ENCODE data around the gene AURKAIP1. TPM values are rescaled to one million over a fixed set of nuclear protein-coding genes. Genes with fewer than 3 reads are reported as not detected.

The AURKAIP1 gene
- total RNA-seq, 6 experiments from 2014 or later: 178 to 206 (median 196) TPM

DNA sequence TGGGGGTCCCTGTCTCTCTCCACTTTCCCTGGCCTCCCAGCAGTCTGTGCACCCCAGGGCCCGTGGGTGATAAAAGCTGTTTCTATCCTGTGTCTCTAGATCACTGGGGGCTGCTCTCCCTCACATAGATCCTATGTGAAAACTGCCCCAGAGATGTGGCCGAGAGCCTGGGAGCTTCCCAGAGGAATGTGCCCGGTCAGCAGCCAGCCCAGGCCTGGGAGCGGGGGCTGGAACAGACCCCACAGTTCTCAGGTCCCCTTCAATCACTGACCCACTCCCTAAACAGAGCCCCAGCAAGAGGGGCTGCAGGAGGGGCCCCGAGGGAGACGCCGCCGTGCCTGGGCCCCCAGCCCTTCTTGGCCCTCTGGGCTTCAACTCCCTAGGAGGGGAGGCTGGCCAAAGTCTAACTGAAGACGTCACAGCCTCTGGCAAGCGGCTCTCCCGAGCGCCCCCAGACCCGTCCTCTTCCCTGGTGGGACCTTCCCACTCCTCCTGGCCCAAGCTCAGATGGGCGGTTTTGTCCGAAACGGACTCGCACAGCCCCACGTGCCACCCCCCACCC is 17.1 kb downstream of the AURKAIP1 start:
- H3K36me3 Mint-ChIP-seq (ENCODE audit: low read depth): peaks cover 8% of the 10 kb centered on the region
- TF ChIP-seq, protein P1, sequence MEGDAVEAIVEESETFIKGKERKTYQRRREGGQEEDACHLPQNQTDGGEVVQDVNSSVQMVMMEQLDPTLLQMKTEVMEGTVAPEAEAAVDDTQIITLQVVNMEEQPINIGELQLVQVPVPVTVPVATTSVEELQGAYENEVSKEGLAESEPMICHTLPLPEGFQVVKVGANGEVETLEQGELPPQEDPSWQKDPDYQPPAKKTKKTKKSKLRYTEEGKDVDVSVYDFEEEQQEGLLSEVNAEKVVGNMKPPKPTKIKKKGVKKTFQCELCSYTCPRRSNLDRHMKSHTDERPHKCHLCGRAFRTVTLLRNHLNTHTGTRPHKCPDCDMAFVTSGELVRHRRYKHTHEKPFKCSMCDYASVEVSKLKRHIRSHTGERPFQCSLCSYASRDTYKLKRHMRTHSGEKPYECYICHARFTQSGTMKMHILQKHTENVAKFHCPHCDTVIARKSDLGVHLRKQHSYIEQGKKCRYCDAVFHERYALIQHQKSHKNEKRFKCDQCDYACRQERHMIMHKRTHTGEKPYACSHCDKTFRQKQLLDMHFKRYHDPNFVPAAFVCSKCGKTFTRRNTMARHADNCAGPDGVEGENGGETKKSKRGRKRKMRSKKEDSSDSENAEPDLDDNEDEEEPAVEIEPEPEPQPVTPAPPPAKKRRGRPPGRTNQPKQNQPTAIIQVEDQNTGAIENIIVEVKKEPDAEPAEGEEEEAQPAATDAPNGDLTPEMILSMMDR (IDR thresholded peaks at IDR 0.05): no peak
- peaks cover 37% of the 10 kb centered on the region for H3K4me1 Mint-ChIP-seq (ENCODE audit: low read depth)
- no peak for DNase-seq
- peaks cover 5% of the 10 kb centered on the region for H3K27me3 Mint-ChIP-seq (ENCODE audit: insufficient read depth)
- peak overlapping the region; percentile 97 for H3K4me3 Mint-ChIP-seq
- peak overlapping the region; percentile 93 for H3K27ac Mint-ChIP-seq
- no peaks in the 10 kb centered on the region for H3K9me3 Mint-ChIP-seq

DNA sequence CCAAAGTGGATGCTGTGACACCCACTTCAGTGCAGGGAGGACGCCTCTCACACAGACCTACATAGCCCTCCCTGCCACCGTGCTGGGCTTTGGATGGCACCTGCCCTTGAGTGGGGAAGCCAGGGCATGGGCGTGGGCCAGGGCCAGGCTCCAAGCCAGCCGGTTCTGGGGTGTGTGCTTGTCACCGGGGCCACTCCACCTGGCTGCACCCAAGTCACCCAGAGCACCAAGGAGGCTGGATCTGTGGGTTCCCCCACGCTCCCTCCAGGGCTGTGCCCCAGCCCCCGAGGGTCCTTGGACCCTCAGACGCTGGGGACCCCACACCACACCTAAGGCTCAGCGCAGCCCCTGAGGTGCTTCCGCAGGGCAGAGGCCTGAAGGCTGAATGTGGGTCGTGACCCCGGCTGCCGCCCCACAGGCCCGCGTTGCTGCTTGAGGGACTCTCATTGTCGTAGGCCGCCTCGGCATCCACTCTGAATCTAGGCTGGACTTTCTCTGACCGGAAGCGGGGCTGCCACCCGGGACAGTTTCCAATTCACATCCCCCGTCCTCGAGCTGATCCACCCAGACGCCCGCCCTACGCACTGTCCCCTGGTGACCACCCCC is 18.1 kb downstream of the AURKAIP1 start:
- Mint-ChIP-seq H3K9me3 (no peaks in the 10 kb centered on the region), H3K4me1 (ENCODE audit: low read depth) (peaks cover 42% of the 10 kb centered on the region), H3K36me3 (ENCODE audit: low read depth) (peaks cover 17% of the 10 kb centered on the region), H3K4me3 (peak overlapping the region; percentile 97), H3K27me3 (ENCODE audit: insufficient read depth) (peaks cover 16% of the 10 kb centered on the region), H3K27ac (peak overlapping the region; percentile 93)
- TF ChIP-seq, protein P1 (IDR thresholded peaks at IDR 0.05): no peak
- DNase-seq: no peak

DNA sequence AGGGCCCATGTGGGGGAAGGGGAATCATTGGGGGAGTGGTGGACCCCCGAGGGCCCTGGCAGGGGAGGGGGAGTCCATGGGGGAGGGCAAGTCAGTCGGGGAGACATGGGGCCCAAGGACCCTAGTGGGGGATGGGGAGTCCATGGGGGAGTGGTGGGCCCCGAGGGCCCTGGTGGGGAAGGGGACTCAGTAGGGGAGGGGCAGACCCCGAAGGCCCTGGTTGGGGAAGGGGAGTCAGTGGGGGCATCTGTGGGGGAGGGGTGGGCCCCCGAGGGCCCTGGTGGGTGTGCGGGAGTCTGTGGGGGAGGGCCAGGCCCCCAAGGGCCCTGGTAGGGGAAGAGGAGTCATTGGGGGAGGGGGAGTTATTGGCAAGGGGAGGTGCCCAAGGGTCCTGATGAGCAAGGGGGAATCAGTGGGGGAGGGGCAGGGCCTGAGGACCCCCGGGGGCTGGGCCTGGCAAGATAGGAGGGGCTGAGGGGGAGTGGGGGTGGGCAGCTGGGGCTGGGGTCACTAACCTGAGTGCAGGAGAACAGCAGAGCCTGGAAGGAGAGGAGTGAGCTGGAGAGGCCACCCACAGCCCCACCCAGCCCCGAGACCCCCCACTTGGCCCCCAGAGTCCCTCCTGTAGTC is 18.7 kb downstream of the AURKAIP1 start:
- no peak for DNase-seq
- TF ChIP-seq, protein P1 (IDR thresholded peaks at IDR 0.05): no peak
- Mint-ChIP-seq H3K4me1 (ENCODE audit: low read depth) (peaks cover 39% of the 10 kb centered on the region), H3K27me3 (ENCODE audit: insufficient read depth) (peaks cover 16% of the 10 kb centered on the region), H3K36me3 (ENCODE audit: low read depth) (peaks cover 17% of the 10 kb centered on the region), H3K27ac (peak overlapping the region; percentile 31), H3K9me3 (no peaks in the 10 kb centered on the region), H3K4me3 (peak overlapping the region; percentile 97)

DNA sequence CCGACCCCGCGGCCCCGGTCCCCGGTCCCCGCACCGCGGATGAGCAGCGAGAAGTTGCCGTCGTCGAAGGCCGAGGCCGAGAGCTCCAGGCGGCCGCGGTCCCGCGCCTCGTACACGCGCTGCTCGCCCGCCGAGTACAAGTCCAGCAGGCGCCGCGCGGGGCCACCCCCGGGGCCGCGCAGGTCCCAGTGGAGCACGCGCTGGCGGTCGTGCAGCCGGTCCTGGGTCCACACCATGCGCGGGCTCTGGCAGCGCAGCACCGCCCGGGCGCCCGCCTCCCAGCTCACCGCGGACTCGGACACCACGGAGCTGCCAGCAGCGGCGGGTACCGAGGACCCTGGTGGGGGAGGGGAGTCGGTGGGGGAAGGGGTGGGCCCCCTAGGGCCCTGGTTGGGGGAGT is 19.6 kb downstream of the AURKAIP1 start:
- peak; percentile 54 for DNase-seq
- no peaks in the 10 kb centered on the region for H3K9me3 Mint-ChIP-seq

DNA sequence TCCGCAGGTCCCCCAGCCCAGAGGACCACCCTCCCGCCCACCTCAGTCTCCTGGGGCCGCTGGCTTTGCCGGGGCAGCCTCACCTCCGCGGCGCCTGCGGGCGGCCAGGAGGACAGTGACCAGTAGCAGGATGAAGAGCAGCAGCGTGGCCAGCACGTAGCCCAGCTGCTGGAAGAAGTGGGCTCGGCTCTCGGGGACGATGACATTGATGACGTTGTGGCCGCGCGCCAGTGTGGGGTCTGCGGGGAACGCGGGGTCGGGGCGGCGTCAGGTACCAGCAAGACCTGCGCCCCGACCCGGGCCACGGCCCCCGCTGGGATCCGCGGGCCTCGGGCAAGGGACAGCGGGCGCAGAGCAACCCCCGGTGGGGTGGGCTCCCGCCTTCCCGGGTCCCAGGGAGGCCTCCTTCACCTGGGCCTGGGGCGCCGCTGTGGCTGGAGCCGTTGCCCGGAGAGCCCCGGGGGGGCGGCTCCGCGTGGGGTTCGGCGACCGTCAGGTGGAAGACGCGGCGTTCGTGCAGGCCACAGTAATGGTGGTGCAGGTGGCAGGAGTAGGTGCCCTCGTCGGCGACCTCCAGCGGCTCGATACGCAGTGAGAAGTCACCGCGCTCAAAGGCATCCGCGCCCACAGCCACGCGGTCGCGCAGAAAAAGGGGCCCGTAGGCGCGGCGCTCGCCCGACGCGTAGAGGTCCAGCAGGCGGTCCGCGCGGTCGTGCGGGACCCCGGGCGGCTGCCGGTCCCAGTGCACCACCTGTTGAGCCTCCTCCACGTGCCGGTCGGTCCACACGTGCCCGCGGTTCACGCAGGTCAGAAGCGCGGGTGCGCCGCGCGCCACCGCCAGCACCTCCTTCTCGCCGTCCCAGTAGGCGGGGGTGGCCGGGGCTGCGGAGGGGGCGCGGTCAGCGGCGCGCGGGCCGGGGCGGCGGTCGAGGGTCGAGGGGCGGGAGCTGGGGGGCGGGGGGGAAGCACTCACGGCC is 20.4 kb downstream of the AURKAIP1 start:
- Mint-ChIP-seq H3K4me3 (peak overlapping the region; percentile 51), H3K36me3 (ENCODE audit: low read depth) (peaks cover 17% of the 10 kb centered on the region), H3K27ac (no peak overlapping the region)

More for the DNA sequence above, 19.6 kb downstream of the AURKAIP1 start:
- H3K27ac Mint-ChIP-seq: no peak overlapping the region
- H3K4me1 Mint-ChIP-seq (ENCODE audit: low read depth): peaks cover 30% of the 10 kb centered on the region
- TF ChIP-seq, protein P1 (IDR thresholded peaks at IDR 0.05): no peak
- H3K4me3 Mint-ChIP-seq: no peak overlapping the region
- peaks cover 17% of the 10 kb centered on the region for H3K36me3 Mint-ChIP-seq (ENCODE audit: low read depth)
- H3K27me3 Mint-ChIP-seq (ENCODE audit: insufficient read depth): peaks cover 16% of the 10 kb centered on the region

More for the DNA sequence above, 20.4 kb downstream of the AURKAIP1 start:
- Mint-ChIP-seq H3K4me1 (ENCODE audit: low read depth) (peaks cover 21% of the 10 kb centered on the region), H3K27me3 (ENCODE audit: insufficient read depth) (peaks cover 16% of the 10 kb centered on the region), H3K9me3 (no peaks in the 10 kb centered on the region)
- TF ChIP-seq, protein P1 (IDR thresholded peaks at IDR 0.05): no peak
- no peak for DNase-seq

All from HFFc6 (cell line).